GM21390 (cell line): ENCODE measurements around the gene GNL3.
"Not testable (repeated sequence)": the region's sequence is repeated elsewhere in the genome, so short reads cannot be mapped to it uniquely, and the experiment has no call there.

Source experiments
- ATAC-seq: cut with Tn5 transposase; IDR thresholded peaks from one replicate; pipeline ENCODE4 v1.9.1; 2021; ENCODE audit not compliant: unreplicated experiment

Gene GNL3

GRCh38 chr3:52685709-52686691 is at the start of gene GNL3, which contains the start of gene PBRM1:
Gene GNL3 (plus strand): TSS chr3:52686032. CDS start chr3:52686093, 61 bp downstream.
Gene PBRM1 (minus strand): TSS chr3:52685913.
- peak; percentile 65 for ATAC-seq

GRCh38 chr3:52636673-52637072 is 49.2 kb upstream of the GNL3 start:
- no peak for ATAC-seq

GRCh38 chr3:52645549-52645948 is 40.3 kb upstream of the GNL3 start:
- no peak for ATAC-seq

- no peak for ATAC-seq
Observed at GRCh38 chr3:52649461-52650210, 36.2 kb upstream of the GNL3 start.

- no peak for ATAC-seq
Observed at GRCh38 chr3:52650439-52650838, 35.4 kb upstream of the GNL3 start.

GRCh38 chr3:52651592-52651991 is 34.2 kb upstream of the GNL3 start:
- ATAC-seq: no peak

- no peak for ATAC-seq
Observed at GRCh38 chr3:52655895-52656294, 29.9 kb upstream of the GNL3 start.

- ATAC-seq: no peak
Observed at GRCh38 chr3:52660046-52660445, 25.8 kb upstream of the GNL3 start.

GRCh38 chr3:52663098-52663497 is 22.7 kb upstream of the GNL3 start:
- ATAC-seq: no peak

GRCh38 chr3:52670621-52671521 is 15.0 kb upstream of the GNL3 start:
- ATAC-seq: peak; percentile 83

GRCh38 chr3:52671676-52672075 is 14.2 kb upstream of the GNL3 start:
- no peak for ATAC-seq

- not testable (repeated sequence) for ATAC-seq
Observed at GRCh38 chr3:52676201-52676600, 9.6 kb upstream of the GNL3 start.

GRCh38 chr3:52678265-52679198 is 7.3 kb upstream of the GNL3 start:
- ATAC-seq: no peak

- ATAC-seq: no peak
Observed at GRCh38 chr3:52679199-52679538, 6.7 kb upstream of the GNL3 start.

- no peak for ATAC-seq
Observed at GRCh38 chr3:52679811-52680210, 6.0 kb upstream of the GNL3 start.

- no peak for ATAC-seq
Observed at GRCh38 chr3:52681596-52681995, 4.2 kb upstream of the GNL3 start.

GRCh38 chr3:52682016-52682415 is 3.8 kb upstream of the GNL3 start:
- no peak for ATAC-seq

GRCh38 chr3:52683611-52684010 is 2.2 kb upstream of the GNL3 start:
- ATAC-seq: no peak

GRCh38 chr3:52684184-52684583 is 1.6 kb upstream of the GNL3 start:
- no peak for ATAC-seq

GRCh38 chr3:52685285-52685708 is 535 bp upstream of the GNL3 start:
- ATAC-seq: peak; percentile 72
